Measurements from ENCODE around the gene PDE3A. TPM values are rescaled to one million over a fixed set of nuclear protein-coding genes. Genes with fewer than 3 reads are reported as not detected.

Gene PDE3A
- total RNA-seq, 2 experiments from 2014 or later: not detected

GRCh38 chr12:20643822-20644221 lies 275.5 kb downstream of the PDE3A start:
- no peak for DNase-seq (ENCODE audit: low spot score)
- Histone ChIP-seq H3K9me2 (ENCODE audit: insufficient read depth, low read length) (no peaks in the 10 kb centered on the region), H3K4me2 (ENCODE audit: low read length) (no peak overlapping the region), H3K36me3 (ENCODE audit: insufficient read depth, low read length) (no peaks in the 10 kb centered on the region), H2AFZ (ENCODE audit: low read length) (no peak overlapping the region), H3K79me2 (ENCODE audit: insufficient read depth, low read depth, low read length) (no peaks in the 10 kb centered on the region), H3K9me3 (ENCODE audit: low read length) (no peaks in the 10 kb centered on the region), H3K4me3 (ENCODE audit: low read depth, low read length, poor library complexity, severe bottlenecking) (no peak overlapping the region), H3K4me1 (ENCODE audit: insufficient read depth, low read length, poor library complexity, severe bottlenecking) (no peaks in the 10 kb centered on the region), H3K27ac (ENCODE audit: low read depth, low read length, poor library complexity, severe bottlenecking) (no peak overlapping the region), H4K20me1 (ENCODE audit: insufficient read depth, low read length) (no peaks in the 10 kb centered on the region)
- BruUV-seq (replicated peaks): no TSS peak
- POLR2A ChIA-PET: no interaction called here
- no peak for TF ChIP-seq EZH2phosphoT487 (IDR thresholded peaks at IDR 0.05; ENCODE audit: borderline replicate concordance, low read depth, low read length)
- no peak for TF ChIP-seq CTCF (conservative IDR thresholded peaks at IDR 0.05; ENCODE audit: low read length)
- intact Hi-C loops (cut with micrococcal nuclease; ENCODE audit: unreplicated experiment): no loop called here
- CTCF ChIA-PET (ENCODE audit: unreplicated experiment): interaction anchor here (0.6 kb wide), 1 partner anchor 45 kb away, joined by 3 read pairs; no protein-coding TSS in a partner anchor

GRCh38 chr12:20646239-20646827 lies 278.0 kb downstream of the PDE3A start:
- Histone ChIP-seq H3K27ac (ENCODE audit: low read depth, low read length, poor library complexity, severe bottlenecking) (no peak overlapping the region), H3K79me2 (ENCODE audit: insufficient read depth, low read depth, low read length) (no peaks in the 10 kb centered on the region), H3K4me3 (ENCODE audit: low read depth, low read length, poor library complexity, severe bottlenecking) (no peak overlapping the region), H3K9me3 (ENCODE audit: low read length) (no peaks in the 10 kb centered on the region), H3K4me2 (ENCODE audit: low read length) (no peak overlapping the region), H4K20me1 (ENCODE audit: insufficient read depth, low read length) (no peaks in the 10 kb centered on the region), H2AFZ (ENCODE audit: low read length) (no peak overlapping the region), H3K4me1 (ENCODE audit: insufficient read depth, low read length, poor library complexity, severe bottlenecking) (no peaks in the 10 kb centered on the region), H3K36me3 (ENCODE audit: insufficient read depth, low read length) (no peaks in the 10 kb centered on the region), H3K9me2 (ENCODE audit: insufficient read depth, low read length) (no peaks in the 10 kb centered on the region)
- intact Hi-C loops (cut with micrococcal nuclease; ENCODE audit: unreplicated experiment): loop anchor here (1.0 kb wide), 1 partner anchor 524 kb away; no protein-coding TSS in a partner anchor
- peak; percentile 34 for DNase-seq (ENCODE audit: low spot score)
- ChIA-PET CTCF (ENCODE audit: unreplicated experiment) (no interaction called here), POLR2A (no interaction called here)
- BruUV-seq (replicated peaks): no TSS peak
- no peak for TF ChIP-seq EZH2phosphoT487 (IDR thresholded peaks at IDR 0.05; ENCODE audit: borderline replicate concordance, low read depth, low read length)
- TF ChIP-seq CTCF (conservative IDR thresholded peaks at IDR 0.05; ENCODE audit: low read length): peak; percentile 83

GRCh38 chr12:20653871-20654270 lies 285.5 kb downstream of the PDE3A start:
- TF ChIP-seq CTCF (conservative IDR thresholded peaks at IDR 0.05; ENCODE audit: low read length) (no peak), EZH2phosphoT487 (IDR thresholded peaks at IDR 0.05; ENCODE audit: borderline replicate concordance, low read depth, low read length) (no peak)
- Histone ChIP-seq H3K27ac (ENCODE audit: low read depth, low read length, poor library complexity, severe bottlenecking) (no peak overlapping the region), H2AFZ (ENCODE audit: low read length) (no peak overlapping the region), H3K9me3 (ENCODE audit: low read length) (no peaks in the 10 kb centered on the region), H3K4me3 (ENCODE audit: low read depth, low read length, poor library complexity, severe bottlenecking) (no peak overlapping the region), H4K20me1 (ENCODE audit: insufficient read depth, low read length) (no peaks in the 10 kb centered on the region), H3K79me2 (ENCODE audit: insufficient read depth, low read depth, low read length) (no peaks in the 10 kb centered on the region), H3K4me2 (ENCODE audit: low read length) (no peak overlapping the region), H3K36me3 (ENCODE audit: insufficient read depth, low read length) (no peaks in the 10 kb centered on the region), H3K4me1 (ENCODE audit: insufficient read depth, low read length, poor library complexity, severe bottlenecking) (no peaks in the 10 kb centered on the region), H3K9me2 (ENCODE audit: insufficient read depth, low read length) (no peaks in the 10 kb centered on the region)
- no peak for DNase-seq (ENCODE audit: low spot score)
- BruUV-seq (replicated peaks): no TSS peak
- intact Hi-C loops (cut with micrococcal nuclease; ENCODE audit: unreplicated experiment): no loop called here
- ChIA-PET POLR2A (interaction anchor here (0.5 to 1.2 kb wide), 4 partner anchors 13 to 211 kb away, joined by 3 to 5 read pairs (median 3); no protein-coding TSS in a partner anchor), CTCF (ENCODE audit: unreplicated experiment) (no interaction called here)
